CD4-positive, alpha-beta T cell treated with Interleukin-6 for 4 hours (primary cell): ENCODE measurements around the gene BRME1.

Source experiments
- DNase-seq: peaks from one replicate; pipeline ENCODE4 v3.0.0-alpha.2; 2020; ENCODE audit warnings: mixed read lengths

Gene BRME1

GRCh38 chr19:13844130-13844631, 61.7 kb downstream of the BRME1 start:
- no peak for DNase-seq

GRCh38 chr19:13843104-13843921, 62.6 kb downstream of the BRME1 start:
- no peak for DNase-seq

- peak; percentile 77 for DNase-seq
Observed at GRCh38 chr19:13842291-13843103, 63.4 kb downstream of the BRME1 start.

GRCh38 chr19:13841962-13842290, 64.0 kb downstream of the BRME1 start:
- no peak for DNase-seq

GRCh38 chr19:13841086-13841961, 64.6 kb downstream of the BRME1 start:
- no peak for DNase-seq

- DNase-seq = peak; percentile 49
Observed at GRCh38 chr19:13840305-13841085, 65.4 kb downstream of the BRME1 start.

GRCh38 chr19:13839938-13840304, 66.0 kb downstream of the BRME1 start:
- DNase-seq = peak; percentile 47

GRCh38 chr19:13839130-13839937, 66.6 kb downstream of the BRME1 start:
- peak; percentile 81 for DNase-seq

- DNase-seq = no peak
Observed at GRCh38 chr19:13838435-13839129, 67.3 kb downstream of the BRME1 start.

GRCh38 chr19:13835791-13836723, 69.9 kb downstream of the BRME1 start:
- no peak for DNase-seq

GRCh38 chr19:13834244-13835069, 71.5 kb downstream of the BRME1 start:
- DNase-seq = no peak

GRCh38 chr19:13833330-13834243, 72.3 kb downstream of the BRME1 start:
- DNase-seq = peak; percentile 93
